PC-9 (cell line): ENCODE measurements around the gene GRID2.

Experiments
- EZH2 ChIP-seq: fragments of 200-600 bp; sonication (generic); IDR thresholded peaks from 2 replicates; pipeline ENCODE4 v1.8.0; 2017; ENCODE audit warnings: antibody characterized with exemption, low read depth
- TF ChIP-seq, protein P1 (sequence below): fragments of 200-600 bp; sonication (generic); conservative IDR thresholded peaks from 2 replicates; pipeline ENCODE4 v1.6.1; 2017; ENCODE audit warnings: mixed run types, antibody characterized with exemption, mild to moderate bottlenecking, moderate library complexity

DNA sequence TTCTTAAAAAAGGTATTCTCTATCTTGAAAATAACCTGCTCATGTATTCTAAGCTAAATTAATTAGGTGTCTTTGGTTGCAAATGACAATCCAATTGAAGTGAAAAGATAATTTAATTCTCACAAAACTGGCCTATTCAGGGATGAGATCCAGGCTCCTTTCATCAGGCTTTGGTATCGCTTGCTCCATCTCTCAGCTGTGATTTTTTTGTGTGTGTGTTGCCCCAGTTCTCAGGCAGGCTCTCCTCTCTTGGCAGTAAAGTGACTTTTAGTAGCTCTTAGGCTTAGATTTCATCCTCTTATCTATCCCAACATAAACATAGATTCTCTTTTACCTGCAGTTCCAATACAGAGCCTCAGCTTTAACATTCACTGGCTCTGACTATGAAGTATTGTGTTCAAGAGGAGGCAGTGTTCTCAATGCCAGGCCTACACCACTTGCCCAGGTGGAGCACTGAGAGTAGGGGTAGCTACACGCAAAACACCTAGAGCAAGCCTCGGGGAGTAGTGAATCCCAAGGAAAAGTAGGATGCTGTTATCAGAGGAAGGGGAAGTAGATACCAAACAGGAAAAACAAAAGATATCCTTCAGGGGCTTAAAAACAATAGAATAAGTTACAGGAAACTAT, 1132.3 kb downstream of the GRID2 start:
- TF ChIP-seq, protein P1, sequence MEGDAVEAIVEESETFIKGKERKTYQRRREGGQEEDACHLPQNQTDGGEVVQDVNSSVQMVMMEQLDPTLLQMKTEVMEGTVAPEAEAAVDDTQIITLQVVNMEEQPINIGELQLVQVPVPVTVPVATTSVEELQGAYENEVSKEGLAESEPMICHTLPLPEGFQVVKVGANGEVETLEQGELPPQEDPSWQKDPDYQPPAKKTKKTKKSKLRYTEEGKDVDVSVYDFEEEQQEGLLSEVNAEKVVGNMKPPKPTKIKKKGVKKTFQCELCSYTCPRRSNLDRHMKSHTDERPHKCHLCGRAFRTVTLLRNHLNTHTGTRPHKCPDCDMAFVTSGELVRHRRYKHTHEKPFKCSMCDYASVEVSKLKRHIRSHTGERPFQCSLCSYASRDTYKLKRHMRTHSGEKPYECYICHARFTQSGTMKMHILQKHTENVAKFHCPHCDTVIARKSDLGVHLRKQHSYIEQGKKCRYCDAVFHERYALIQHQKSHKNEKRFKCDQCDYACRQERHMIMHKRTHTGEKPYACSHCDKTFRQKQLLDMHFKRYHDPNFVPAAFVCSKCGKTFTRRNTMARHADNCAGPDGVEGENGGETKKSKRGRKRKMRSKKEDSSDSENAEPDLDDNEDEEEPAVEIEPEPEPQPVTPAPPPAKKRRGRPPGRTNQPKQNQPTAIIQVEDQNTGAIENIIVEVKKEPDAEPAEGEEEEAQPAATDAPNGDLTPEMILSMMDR = no peak
- no peak for TF ChIP-seq EZH2
